Activated CD8-positive, alpha-beta memory T cell treated with anti-CD3 and anti-CD28 coated beads for 24 hours (primary cell): ENCODE measurements around the gene TULP4.

Experiments
- DNase-seq: peaks from one replicate; pipeline ENCODE4 v3.0.0-alpha.2; 2020

Gene TULP4, protein sequence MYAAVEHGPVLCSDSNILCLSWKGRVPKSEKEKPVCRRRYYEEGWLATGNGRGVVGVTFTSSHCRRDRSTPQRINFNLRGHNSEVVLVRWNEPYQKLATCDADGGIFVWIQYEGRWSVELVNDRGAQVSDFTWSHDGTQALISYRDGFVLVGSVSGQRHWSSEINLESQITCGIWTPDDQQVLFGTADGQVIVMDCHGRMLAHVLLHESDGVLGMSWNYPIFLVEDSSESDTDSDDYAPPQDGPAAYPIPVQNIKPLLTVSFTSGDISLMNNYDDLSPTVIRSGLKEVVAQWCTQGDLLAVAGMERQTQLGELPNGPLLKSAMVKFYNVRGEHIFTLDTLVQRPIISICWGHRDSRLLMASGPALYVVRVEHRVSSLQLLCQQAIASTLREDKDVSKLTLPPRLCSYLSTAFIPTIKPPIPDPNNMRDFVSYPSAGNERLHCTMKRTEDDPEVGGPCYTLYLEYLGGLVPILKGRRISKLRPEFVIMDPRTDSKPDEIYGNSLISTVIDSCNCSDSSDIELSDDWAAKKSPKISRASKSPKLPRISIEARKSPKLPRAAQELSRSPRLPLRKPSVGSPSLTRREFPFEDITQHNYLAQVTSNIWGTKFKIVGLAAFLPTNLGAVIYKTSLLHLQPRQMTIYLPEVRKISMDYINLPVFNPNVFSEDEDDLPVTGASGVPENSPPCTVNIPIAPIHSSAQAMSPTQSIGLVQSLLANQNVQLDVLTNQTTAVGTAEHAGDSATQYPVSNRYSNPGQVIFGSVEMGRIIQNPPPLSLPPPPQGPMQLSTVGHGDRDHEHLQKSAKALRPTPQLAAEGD (N-terminal part only)

DNA sequence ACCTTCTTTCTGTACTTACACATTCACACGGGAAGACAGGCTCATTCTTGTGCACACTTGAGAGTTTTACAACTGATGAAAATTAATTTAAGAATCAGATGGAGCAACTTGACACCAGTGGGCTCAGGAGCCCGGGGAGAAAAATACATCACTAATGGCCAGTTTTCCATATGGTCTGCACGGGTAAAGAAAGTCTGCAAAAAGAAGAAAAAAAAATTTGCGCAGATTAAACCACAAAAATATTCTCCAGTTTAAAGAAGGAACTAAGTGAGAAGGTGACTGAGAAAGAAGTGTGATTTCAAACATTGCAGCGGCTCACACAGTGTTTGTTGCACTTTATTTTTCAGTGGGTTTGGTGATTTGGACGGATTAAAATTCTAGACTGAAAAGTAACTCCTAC is at the start of gene TULP4:
Gene TULP4, plus strand, starts transcription at position 301 of the 400 bp plus-strand sequence. CDS start 1,552 bp downstream, outside the sequence.
- no peak for DNase-seq

DNA sequence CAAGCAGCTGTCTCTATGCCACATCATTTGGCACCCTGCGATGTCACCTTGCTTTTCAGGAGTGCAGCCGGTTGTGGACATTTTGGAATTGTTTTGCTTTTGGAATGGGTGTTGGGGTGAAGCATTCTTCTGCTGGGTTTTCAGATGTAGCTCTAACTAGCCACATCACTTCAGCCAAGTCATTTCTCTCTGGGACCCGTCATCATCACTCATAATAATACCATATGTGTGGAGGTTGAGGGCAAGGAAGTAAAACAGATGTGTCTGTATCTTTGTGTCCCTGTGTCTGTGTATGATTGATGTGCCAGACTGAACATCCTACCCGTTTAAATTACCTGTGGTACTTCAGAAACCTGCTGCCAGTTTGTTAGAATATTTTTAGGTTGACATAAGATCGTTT is 49.5 kb upstream of the TULP4 start:
- DNase-seq = no peak

DNA sequence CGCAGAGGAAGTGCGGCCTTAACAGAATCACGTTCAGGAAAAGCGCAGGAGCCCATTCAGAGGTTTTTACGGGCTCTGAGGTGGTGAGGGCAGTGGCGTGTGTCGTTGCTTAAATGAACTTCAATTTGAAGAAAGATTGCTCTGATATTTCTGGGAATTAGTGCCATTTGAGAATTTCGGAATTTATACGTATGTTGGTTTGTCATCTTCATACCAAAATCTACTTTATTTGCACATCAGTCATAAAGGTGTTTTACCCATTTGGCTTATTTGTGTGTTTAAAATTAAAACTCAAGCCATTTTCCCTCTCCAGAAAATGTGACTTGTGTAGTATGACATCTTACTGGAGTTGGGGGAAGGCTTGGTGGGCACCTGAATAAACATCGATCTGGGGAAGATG is 48.1 kb upstream of the TULP4 start:
- no peak for DNase-seq

DNA sequence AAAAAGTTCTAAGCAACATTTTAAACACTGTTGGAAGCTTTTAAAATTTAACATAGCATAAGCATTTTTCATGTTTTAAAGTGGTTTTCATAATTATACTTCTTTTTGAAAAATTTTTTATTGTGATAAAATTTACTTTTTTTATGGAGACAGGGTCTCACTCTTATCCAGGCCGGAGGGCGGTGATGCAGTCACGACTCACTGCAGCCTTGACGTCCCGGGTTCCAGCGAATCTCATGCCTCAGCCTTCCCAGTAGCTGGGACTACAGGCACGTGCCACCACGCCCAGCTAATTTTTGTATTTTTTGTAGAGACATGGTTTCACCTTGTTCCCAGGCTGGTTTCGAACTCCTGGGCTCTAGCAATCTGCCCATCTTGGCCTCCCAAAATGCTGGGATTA is 46.1 kb upstream of the TULP4 start:
- DNase-seq = no peak

DNA sequence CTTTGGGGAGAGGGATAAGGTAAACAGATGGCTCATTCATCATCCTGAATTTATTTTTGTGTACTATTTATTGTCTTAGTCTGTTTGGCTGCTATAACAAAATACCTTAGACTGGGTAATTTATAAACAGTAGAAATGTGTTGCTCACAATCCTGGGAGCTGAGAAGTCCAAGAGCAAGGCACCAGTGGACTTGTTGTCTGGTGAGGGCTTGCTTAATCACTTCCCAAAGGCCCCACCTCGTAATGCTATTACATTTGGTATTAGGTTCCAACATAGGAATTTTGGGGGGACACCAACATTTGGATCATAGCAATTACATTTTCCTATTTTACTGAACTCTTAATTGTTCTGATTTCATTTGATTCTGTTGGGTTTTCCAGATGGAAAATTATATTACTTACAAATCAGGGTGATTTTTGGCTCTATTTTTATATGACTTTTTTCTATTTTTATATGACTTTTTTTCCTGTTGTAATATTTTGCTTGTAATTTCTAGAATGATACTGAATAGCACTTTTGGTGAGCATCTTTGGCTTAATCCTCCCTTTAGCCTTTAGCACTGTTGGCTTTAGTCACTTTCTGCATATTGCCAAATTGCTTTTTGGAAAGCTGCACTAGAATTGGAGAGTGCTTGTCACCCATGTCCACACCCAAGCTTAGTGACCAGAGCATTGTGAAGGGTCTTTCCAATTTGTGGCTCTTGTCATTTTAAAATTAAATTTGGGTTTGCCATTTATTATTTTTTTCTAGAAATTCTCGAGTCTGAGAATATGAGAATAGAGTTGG is 43.7 kb upstream of the TULP4 start:
- no peak for DNase-seq

DNA sequence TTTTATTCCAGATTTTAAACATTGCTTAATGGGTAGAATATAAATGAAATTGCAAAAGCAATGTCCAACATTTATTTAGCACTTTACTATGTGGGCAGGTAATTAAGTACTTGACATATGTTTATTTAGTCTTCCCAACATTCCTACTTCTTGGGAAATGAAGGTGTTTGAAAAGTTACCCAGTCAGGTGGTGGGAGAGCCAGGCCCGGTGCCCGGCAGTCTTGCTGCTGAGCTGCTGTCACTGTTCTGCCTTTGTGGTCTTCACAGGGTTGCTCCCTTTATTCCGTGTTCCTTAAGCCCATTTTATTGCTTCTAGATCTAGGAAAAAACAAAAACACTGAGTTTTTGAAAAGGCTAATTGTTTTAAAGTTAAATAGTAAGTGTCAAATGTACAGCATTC is 42.6 kb upstream of the TULP4 start:
- DNase-seq = no peak

DNA sequence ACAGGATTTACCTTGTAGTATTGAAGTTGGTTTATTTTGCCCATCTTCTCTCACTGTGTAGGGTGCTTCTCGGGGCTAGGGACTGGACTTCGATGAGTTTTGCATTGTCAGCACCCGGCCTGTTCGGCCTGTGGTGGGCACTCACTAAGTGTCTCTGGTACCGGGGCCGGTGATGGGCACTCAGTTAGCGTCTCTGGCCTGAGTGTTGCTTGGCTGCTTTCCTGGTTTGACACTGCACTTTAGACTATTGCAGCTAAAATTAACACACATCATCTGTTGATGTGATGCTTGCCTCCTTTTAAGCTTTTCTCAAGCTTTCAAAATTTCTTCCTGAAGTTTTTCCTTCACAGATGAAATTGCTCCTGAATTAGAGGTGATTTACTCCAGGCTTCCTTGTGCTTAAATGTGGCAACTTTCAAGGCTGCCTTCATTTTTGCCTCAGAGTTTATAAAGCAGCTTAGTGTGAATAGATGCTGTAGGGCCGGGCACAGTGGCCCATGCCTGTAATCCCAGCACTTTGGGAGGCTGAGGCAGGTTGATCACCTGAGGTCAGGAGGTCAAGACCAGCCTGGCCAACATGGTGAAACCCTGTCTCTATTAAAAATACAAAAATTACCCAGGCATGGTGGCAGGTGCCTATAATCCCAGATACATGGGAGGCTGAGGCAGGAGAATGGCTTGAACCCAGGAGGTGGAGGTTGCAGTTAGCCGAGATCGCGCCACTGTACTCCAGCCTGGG is 41.7 kb upstream of the TULP4 start:
- peak; percentile 61 for DNase-seq

DNA sequence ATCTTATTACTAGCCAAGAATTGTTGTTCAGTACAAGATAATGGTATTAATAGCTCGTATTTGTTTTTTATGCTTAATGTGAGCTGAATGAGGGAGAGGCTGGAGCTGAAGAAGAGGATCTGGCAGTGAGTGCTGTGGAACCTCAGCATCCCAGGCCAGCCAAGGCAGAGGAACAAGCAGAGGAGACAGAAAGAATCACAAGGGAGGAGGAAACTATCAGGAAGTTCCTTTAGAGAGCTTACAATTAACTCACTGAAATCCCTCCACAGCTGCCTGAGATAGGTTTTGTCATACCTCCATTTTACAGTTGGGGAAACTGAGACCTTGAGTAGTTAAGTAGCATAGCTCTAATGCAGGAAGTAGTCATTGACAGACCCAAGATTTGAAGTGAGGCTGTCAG is 39.9 kb upstream of the TULP4 start:
- DNase-seq = no peak

DNA sequence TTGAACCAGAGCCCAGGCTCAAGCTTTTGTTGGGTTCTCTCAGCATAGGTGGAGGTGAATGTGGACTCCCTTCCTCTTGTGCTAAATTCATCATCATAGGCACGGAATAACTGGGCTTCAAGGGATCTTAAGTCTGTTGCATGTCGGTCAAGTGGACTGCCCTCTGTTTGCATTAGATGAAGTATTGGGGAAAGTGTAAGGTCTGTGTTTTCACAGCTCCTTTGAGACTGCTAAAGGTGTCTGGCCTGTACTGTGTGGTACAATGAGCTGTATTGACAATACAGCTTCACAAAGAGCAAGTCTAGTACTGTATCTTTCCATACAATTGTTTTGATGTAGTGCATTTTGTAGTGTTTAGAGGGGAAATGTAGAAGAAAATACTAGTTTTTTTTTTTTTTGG is 34.3 kb upstream of the TULP4 start:
- DNase-seq = no peak

DNA sequence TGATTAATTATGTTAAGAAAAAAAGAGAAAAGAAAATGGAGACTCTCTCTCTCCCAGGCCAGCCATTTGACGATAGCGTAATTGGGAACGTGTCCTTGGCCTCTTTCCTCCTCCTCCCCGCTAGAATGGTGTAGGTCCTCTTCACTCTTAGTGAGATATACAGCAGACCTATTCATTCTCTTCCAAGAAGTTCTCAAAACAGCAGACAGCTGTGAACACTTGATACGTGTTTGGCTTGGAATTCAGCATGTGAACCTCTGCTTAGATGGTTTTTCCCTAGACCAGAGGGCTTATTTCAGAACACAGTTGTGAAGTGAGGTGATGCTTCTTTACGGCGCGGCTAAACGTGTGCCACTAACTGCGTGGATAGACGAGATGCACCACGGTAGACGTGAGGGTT is 32.6 kb upstream of the TULP4 start:
- no peak for DNase-seq

DNA sequence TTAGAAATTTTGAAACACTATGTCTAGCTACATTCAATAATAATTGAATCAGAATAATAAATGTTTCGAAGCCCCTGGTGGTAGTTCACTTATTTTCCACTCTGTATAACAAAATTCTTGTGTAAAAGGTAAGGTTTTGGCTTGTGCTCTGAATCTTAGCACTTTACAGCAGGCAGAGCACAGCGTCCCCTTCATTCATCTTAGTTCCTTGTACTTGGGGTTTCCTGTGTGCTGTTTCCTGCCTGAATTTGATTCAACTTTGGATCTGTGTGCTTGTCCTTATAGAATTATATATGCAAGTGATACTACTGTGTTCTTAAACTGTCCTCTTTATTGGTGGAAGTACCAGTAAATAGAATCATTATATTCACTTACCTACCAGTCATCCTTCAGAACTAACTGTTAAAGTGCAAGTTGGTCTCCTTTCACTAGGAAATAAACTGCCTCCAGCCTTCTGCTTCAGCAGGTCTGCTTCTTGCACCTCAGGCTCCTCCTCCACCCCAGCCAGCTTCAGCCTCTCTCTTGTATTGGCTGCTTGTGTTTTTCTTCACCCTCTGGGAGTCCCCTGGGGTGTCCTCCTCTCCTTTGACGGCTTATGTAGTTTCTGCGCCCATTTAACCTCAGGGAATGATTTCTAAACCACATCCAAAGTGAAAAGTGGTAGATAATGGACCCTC is 28.8 kb upstream of the TULP4 start:
- DNase-seq = no peak

DNA sequence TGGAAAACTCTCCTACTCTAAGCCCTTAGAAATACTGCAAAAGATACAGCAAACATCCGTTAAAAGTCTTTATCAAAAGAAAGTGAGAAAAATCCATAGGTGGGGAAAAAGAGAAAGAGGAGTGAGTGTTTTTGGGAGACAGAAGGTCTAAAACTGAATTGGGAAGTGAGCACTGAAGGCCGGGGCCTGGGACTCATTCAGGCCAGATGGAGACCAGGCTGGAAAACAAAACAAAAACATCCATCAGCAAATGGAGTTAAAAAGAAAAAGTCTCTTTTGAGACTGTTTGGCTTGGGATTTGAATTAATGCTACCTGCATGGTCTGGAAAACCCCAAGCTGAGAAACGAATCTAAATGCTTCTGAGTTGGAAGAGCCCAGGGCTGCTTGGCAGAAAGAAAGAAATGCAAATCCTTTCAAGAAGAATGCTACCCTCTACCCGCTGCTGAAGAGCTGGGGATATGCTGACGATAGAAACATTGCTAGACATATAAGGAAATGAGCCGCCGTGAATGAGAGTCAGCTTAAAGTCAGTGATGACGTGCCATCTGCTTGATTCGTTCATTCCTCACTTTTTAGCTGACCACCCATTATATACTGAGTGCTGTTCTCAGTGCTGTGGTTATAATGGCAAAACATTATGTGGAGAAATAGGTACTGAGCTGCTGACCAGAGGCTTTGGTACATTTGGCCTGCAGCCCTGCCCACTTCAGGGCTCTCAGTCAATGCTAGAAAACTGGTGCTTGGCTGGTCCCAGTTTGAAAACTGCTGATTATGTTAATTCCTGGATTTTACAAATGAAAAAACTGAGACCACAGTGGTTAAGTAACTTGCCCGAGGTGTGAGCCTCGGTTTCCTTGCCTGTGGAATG is 28.0 kb upstream of the TULP4 start:
- DNase-seq = no peak

DNA sequence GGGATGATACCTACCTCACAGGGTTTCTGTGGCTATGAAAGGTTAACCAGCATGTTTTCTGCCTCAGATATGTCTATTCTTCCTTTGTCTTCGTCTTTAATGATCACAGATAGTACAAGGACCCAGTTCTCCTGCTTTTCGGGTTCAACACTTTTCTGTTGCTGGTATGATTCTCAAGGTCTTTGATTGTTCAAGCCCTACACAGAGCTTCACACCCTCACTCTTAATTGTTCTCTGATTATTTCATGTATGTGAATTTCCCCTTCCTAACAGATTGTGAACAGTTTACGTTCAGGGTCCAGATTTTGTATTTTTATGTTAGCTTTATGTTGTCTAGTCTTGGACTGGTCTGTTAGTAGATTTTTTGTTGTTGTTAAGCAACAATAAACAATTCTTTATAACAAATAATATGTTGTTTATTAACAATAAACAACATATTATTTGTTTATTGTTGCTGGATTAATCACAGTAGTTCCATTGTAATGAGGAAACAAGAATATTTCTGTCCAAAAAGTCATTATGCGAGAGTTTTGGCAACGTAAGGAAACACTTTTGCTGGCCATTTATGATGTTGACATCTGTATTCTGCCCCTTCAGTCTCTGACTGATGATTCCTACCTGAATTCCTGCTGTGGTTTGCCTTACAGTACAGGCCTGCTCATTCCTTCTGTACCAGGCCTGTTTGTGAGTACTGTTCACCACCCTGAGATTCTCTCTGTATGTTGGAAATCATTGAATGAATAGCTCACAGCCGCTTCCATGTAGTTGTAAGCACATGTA is 27.2 kb upstream of the TULP4 start:
- no peak for DNase-seq

DNA sequence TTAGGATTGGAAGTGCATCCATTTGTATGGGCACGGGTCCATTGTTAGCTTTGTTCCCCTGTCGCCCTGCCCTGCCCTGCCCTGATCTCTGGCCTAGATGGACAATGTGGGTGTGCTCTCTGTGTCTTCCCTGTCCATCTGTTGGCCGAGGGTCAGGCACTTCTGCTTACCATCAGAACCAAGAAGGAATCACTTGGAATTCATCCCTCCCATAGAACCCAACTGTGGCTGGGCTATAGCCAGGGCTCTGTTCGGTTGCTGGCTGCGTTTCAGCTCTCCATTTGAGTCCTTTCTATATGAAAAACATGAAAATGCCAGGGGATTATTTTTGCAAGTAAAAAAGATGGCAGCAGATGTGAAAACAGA is 26.6 kb upstream of the TULP4 start:
- DNase-seq = no peak

DNA sequence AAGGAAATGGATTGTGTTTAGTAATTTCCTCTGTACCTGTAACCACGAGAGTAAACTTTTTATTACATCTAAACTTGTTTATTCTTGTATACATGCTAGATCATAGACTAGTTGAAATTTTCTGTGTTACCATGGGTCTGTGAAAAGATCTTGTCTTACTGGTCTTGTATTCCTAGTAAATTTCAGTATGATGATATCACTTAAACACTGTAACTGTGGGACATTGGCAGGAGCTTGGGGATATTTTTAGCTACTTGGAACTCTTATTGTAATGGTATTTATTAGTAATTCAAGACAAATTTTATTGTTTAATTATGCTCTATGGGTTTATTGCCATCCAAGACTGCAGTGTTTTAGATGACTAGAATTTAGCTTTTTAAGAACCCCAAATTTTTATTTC is 25.9 kb upstream of the TULP4 start:
- no peak for DNase-seq

DNA sequence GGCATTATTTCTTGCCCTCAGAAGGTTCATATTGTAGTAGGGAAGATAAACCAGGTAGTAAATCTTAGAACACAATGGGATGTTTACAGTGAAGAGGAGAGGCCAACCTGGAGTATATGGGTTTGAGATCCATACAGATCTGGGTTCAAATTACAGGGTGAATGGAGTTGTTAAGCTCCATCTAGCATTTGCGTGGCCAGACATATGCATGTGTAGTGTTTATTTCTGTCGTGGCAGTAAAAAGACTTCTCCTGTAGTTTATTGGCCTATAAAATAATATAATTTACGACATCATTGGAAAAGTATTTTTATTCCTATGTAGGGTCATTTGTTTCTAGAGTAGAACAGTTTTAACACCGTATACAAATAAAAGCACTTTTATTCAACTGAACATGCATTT is 25.2 kb upstream of the TULP4 start:
- DNase-seq = no peak

DNA sequence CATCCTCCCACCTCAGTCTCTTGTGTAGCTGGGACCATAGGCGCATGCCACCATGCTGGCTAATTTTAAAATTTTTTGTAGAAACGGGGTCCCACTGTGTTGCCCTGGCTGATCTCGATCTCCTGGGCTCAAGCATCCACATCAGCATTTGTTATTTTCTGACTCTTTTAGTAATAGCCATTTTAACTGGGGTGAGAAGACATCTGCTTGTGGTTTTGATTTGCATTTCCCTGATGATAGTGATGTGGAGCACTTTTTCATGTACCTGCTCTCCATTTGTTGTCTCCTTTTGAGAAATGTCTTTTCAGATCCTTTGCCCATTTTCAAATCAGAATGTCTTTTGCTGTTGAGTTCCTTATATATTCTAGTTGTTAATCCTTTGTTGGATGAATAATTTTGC is 22.2 kb upstream of the TULP4 start:
- no peak for DNase-seq

DNA sequence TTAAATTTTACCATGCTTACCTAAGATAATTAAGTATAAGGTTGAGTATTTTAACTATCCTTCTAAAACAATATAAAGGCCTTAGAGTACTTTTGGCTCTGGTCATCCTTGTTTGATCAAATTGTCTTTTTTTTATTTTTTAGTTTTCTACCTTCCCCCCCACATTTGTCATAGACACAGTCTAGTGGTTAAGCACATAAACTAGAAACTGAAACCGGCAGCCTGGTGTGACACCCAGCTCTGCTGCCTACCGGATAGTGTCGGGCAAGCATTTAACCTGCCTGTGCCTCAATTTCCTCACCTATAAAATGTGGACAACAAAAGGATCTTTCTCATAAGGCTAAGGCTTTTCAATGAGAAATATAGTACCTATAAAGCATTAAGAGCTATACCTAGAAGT is 21.6 kb upstream of the TULP4 start:
- peak; percentile 63 for DNase-seq

DNA sequence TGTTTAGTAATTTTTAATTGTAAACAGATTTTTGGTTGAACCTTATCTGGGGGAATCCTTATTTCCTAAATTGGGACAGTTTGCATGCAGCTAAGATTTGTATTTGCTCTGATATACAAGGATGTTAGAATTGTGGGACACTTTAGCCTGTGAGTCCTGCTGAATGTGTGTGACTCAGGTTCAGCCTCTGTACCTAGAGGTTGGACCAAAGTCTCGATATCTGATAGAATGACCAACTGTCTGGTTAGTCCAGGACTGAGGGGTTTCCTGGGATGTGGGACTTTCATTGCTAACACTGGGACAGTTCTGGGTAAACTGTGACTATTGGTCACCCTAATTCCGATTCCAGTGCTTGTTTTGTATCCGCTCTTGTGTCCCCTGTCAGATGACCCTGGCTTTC is 20.2 kb upstream of the TULP4 start:
- DNase-seq = no peak

DNA sequence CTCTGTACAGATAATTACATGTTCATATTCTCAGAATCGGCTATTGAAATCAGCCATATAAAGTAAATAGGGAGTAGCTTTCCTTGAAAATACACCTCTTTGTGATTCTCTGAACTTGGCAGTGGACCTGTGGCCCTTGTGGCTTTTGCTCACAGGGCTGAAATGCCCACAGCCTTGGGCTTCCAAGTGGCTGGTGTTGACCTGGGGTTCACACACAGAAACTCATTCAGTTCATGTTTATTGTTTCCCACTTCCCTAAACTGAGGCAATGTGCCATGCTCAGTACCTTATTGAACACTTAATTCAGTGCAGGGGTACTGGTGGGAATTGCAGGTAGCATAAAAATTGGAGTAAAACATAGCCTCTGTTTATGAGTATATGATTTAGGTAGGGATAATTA is 19.1 kb upstream of the TULP4 start:
- DNase-seq = no peak
